GM21390 (cell line): ENCODE measurements around the gene ZNF214.
"Not testable (repeated sequence)": the region's sequence is repeated elsewhere in the genome, so short reads cannot be mapped to it uniquely, and the experiment has no call there.

ENCODE experiments used
- ATAC-seq: cut with Tn5 transposase; IDR thresholded peaks from one replicate; pipeline ENCODE4 v1.9.1; 2021; ENCODE audit not compliant: unreplicated experiment

The ZNF214 gene

DNA sequence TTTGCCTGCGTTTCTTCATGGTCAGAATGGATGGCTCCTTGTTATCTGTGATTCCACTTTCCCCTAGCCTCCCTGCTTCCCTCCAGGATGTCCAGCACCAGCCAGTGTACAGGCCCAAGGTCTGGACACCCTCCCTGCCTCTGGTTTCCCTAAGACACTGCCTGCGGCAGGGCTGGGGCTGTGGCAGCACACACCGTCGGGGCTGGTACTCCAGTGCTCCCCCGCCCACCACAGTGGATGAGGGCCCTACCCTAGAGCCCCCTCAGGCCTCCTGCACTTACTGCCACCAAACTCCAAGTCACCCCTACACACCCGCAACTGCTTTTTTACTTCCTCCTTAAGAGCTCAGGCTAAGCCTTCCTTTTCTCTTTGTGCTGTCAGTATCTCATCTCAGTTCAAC, 28.9 kb downstream of the ZNF214 start:
- ATAC-seq = no peak

- ATAC-seq = no peak
Measured at GRCh38 chr11:6988506-6988905, 31.6 kb downstream of the ZNF214 start.

DNA sequence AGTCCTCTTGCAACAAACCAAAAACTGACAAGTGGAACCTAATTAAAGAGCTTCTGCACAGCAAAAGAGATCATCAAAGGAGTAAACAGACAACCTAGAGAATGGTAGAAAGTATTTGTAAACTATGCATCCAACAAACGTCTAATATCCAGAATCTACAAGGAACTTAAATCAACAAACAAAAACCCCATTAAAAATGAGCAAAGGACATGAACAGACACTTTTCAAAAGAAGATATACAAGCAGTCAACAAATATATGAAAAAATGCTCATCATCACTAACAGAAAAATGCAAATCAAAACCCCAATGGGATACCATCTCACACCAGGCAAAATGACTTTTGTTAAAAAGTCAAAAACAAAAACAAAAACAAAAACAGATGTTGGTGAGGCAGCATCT, 33.7 kb downstream of the ZNF214 start:
- no peak for ATAC-seq

DNA sequence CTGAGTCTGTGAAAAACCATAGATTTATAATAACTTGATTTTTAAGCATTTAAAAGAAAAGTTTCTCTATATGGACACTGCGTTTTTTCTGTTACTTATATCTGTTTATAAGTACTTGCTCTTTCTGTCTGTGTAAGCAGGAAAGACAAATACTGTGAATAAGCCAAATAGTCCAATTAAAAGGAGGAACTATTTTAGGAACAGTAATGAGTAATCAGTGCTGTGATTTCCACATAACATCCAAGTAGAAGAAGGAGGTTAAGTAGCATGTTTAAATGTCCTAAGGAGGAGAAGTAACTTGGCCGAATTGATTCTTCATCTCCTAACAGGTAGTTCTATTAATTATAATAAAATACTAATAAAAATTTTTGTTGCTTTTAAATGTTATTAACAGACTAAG, 40.8 kb downstream of the ZNF214 start:
- ATAC-seq = no peak

GRCh38 chr11:6969854-6970253, 50.3 kb downstream of the ZNF214 start:
- not testable (repeated sequence) for ATAC-seq

GRCh38 chr11:6968816-6969215, 51.3 kb downstream of the ZNF214 start:
- ATAC-seq = no peak

GRCh38 chr11:6962673-6963072, 57.5 kb downstream of the ZNF214 start:
- peak; percentile 72 for ATAC-seq

DNA sequence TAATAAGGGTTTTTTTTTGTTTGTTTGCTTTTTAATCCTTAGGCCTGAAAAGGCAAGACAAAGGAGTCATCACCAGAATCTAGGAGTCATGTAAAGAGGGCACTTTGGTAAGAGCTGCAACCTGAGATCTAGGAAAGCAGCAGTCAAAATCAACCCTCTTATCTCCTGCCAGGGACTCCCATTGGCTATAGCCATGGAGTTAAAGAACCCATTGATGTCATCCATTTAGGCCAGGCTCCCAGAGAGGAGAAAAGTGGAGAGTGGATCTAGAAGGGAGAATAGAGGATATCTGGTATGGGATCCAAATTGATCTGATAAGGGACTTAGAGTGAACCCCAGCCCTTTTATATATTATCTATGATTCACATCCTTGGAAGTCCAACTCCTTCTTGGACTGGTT, 58.0 kb downstream of the ZNF214 start:
- no peak for ATAC-seq

DNA sequence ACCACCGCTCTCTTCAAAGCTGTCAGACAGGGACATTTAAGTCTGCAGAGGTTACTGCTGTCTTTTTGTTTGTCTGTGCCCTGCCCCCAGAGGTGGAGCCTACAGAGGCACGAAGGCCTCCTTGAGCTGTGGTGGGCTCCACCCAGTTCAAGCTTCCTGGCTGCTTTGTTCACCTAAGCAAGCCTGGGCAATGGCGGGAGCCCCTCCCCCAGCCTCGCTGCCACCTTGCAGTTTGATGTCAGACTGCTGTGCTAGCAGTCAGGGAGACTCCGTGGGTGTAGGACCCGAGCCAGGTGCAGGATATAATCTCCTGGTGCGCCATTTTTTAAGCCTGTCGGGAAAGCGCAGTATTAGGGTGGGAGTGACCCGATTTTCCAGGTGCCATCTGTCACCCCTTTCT, 65.9 kb downstream of the ZNF214 start:
- ATAC-seq = not testable (repeated sequence)
